Gastroesophageal sphincter (tissue), 3 donors: ENCODE results near the gene CFAP298.

Experiments used
- POLR2AphosphoS5 ChIP-seq: sonication (generic); formaldehyde crosslinking; IDR thresholded peaks from one replicate; pipeline ENCODE4 v1.6.1; 2017; ENCODE audit warnings: antibody characterized with exemption
- TF ChIP-seq, protein P1 (sequence below), 4 experiments: fragments of 200-600 bp in 2 of 4; fragments of 450-650 bp in 2 of 4; sonication (generic) in 1 of 4; IDR thresholded peaks; one replicate each; pipeline ENCODE4 v1.5.1; 2017 to 2019; ENCODE audit warnings: antibody characterized with exemption in 4 of 4, mild to moderate bottlenecking in 2 of 4, moderate library complexity in 2 of 4

DNA sequence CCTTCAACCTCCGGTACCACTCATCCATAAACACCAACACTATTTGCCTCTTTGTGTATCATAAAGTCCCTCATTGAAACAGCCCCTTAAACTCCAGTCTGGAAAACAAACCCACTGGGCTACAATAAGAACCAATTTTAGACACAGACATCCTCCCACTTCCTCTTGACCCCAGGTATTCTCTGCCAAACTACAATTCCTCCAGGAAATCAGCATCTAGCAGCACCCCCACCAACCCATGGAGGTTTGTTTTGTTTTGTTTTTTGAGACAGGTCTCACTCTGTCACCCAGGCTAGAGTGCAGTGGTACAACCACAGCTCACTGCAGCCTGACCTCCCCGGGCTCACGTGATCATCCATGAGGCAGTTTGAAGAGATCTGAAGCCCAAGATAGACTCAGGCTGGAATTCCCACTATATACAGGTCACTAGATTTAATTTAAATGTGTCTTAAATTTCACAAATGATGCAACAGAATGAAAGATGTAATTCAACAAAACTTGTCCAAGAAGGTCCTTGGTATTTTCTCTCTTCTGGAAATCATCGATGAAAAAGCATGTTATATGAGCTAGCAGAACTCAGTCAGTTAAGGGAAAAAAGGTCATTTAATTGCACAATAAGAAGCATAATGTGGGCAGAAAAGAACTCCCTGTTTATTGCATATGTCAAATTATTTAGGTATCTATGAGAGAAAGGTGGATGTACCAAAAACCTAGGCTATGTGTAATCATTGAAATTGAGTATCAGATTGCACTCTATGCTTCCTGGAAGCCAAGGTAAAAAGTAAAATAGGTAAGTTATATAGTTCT is 57.1 kb downstream of the CFAP298 start:
- TF ChIP-seq, protein P1, sequence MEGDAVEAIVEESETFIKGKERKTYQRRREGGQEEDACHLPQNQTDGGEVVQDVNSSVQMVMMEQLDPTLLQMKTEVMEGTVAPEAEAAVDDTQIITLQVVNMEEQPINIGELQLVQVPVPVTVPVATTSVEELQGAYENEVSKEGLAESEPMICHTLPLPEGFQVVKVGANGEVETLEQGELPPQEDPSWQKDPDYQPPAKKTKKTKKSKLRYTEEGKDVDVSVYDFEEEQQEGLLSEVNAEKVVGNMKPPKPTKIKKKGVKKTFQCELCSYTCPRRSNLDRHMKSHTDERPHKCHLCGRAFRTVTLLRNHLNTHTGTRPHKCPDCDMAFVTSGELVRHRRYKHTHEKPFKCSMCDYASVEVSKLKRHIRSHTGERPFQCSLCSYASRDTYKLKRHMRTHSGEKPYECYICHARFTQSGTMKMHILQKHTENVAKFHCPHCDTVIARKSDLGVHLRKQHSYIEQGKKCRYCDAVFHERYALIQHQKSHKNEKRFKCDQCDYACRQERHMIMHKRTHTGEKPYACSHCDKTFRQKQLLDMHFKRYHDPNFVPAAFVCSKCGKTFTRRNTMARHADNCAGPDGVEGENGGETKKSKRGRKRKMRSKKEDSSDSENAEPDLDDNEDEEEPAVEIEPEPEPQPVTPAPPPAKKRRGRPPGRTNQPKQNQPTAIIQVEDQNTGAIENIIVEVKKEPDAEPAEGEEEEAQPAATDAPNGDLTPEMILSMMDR (IDR thresholded peaks at IDR 0.05): no peak
- no peak for TF ChIP-seq POLR2AphosphoS5
